Stimulated activated CD4-positive, alpha-beta T cell treated with anti-CD3 and anti-CD28 coated beads, Interleukin-4, amount 100 ng/mL, for 24 hours (primary cell): ENCODE data around the gene LIPT1.
"Not testable (repeated sequence)": the region's sequence is repeated elsewhere in the genome, so short reads cannot be mapped to it uniquely, and the experiment has no call there.

Experiments used
- DNase-seq: peaks from one replicate; pipeline ENCODE4 v3.0.0-alpha.2; 2020

The LIPT1 gene

GRCh38 chr2:99154643-99155536 lies at the start of gene LIPT1, which contains the start of gene TSGA10:
LIPT1 (plus strand) TSS chr2:99154967; CDS start chr2:99161958, 6,991 bp downstream.
TSGA10 (minus strand) TSS chr2:99154942; CDS start chr2:99109439, 45,503 bp downstream.
- peak; percentile 94 for DNase-seq

- DNase-seq = no peak
Measured at GRCh38 chr2:99106913-99107312, 47.9 kb upstream of the LIPT1 start.

- no peak for DNase-seq
Measured at GRCh38 chr2:99111236-99111635, 43.5 kb upstream of the LIPT1 start.

- no peak for DNase-seq
Measured at GRCh38 chr2:99111945-99112344, 42.8 kb upstream of the LIPT1 start.

- no peak for DNase-seq
Measured at GRCh38 chr2:99112617-99113016, 42.1 kb upstream of the LIPT1 start.

GRCh38 chr2:99127981-99128380 lies 26.8 kb upstream of the LIPT1 start:
- DNase-seq = no peak

GRCh38 chr2:99135044-99135556 lies 19.7 kb upstream of the LIPT1 start:
- DNase-seq = not testable (repeated sequence)

GRCh38 chr2:99139003-99139402 lies 15.8 kb upstream of the LIPT1 start:
- DNase-seq = no peak

- no peak for DNase-seq
Measured at GRCh38 chr2:99140056-99140859, 14.5 kb upstream of the LIPT1 start.

GRCh38 chr2:99140860-99141109 lies 14.0 kb upstream of the LIPT1 start:
- DNase-seq = no peak

- DNase-seq = peak; percentile 97
Measured at GRCh38 chr2:99141110-99142108, 13.4 kb upstream of the LIPT1 start, which contains the start of gene C2orf15. C2orf15 (plus strand) TSS chr2:99141707; CDS start chr2:99150559, 8,852 bp downstream.

GRCh38 chr2:99150706-99151105 lies 4.1 kb upstream of the LIPT1 start:
- DNase-seq = no peak

- no peak for DNase-seq
Measured at GRCh38 chr2:99152199-99152895, 2.4 kb upstream of the LIPT1 start.

GRCh38 chr2:99153921-99154604 lies 704 bp upstream of the LIPT1 start:
- DNase-seq = no peak

GRCh38 chr2:99156891-99157290 lies 2.1 kb downstream of the LIPT1 start:
- no peak for DNase-seq

GRCh38 chr2:99158599-99158998 lies 3.8 kb downstream of the LIPT1 start:
- DNase-seq = no peak

GRCh38 chr2:99159594-99159993 lies 4.8 kb downstream of the LIPT1 start:
- no peak for DNase-seq

GRCh38 chr2:99166218-99166617 lies 11.5 kb downstream of the LIPT1 start:
- DNase-seq = no peak

- no peak for DNase-seq
Measured at GRCh38 chr2:99169534-99169933, 14.8 kb downstream of the LIPT1 start.

- no peak for DNase-seq
Measured at GRCh38 chr2:99171377-99172140, 16.8 kb downstream of the LIPT1 start.
